Tibial nerve (tissue), 4 donors: ENCODE results near the gene FBXO21. TPM values are rescaled to one million over a fixed set of nuclear protein-coding genes. Genes with fewer than 3 reads are reported as not detected.

Experiments
- DNase-seq, 2 donors: peaks; one replicate each; pipeline ENCODE4 v3.0.0-alpha.2; 2019; ENCODE audit warnings: low spot score in 2 of 2
- H3K27ac ChIP-seq, 4 donors: fragments of 200-600 bp; sonication (generic) in 3 of 4; one replicate each; pipeline ENCODE4 v1.5.1; 2017 to 2019; ENCODE audit warnings: mild to moderate bottlenecking in 1 of 4
- H3K27me3 ChIP-seq, 2 donors: fragments of 200-600 bp; sonication (generic) in 1 of 2; one replicate each; pipeline versions ENCODE4 v1.5.1 to v1.6.0; 2017 to 2019
- H3K36me3 ChIP-seq, 3 donors: fragments of 200-600 bp; sonication (generic); one replicate each; pipeline ENCODE4 v1.5.1; 2018 to 2019
- H3K4me1 ChIP-seq, 4 donors: fragments of 200-600 bp; sonication (generic) in 3 of 4; one replicate each; pipeline ENCODE4 v1.5.1; 2017 to 2019
- H3K4me3 ChIP-seq, 4 donors: fragments of 200-600 bp; sonication (generic) in 3 of 4; one replicate each; pipeline ENCODE4 v1.5.1; 2017 to 2019; ENCODE audit warnings: mild to moderate bottlenecking in 1 of 4, moderate library complexity in 1 of 4
- H3K9me3 ChIP-seq, 4 donors: fragments of 200-600 bp; sonication (generic) in 3 of 4; one replicate each; pipeline ENCODE4 v1.5.1; 2017 to 2019
- CTCF ChIP-seq, 5 experiments: fragments of 200-600 bp in 3 of 5; fragments of 450-650 bp in 2 of 5; sonication (generic) in 3 of 5; IDR thresholded peaks; one replicate each; pipeline ENCODE4 v1.5.1; 2016 to 2019; ENCODE audit warnings: antibody characterized with exemption in 5 of 5, mild to moderate bottlenecking in 3 of 5, moderate library complexity in 2 of 5
- EP300 ChIP-seq, 2 donors: sonication (generic); formaldehyde crosslinking; IDR thresholded peaks; one replicate each; pipeline ENCODE4 v1.6.1; 2017; ENCODE audit warnings: antibody characterized with exemption in 2 of 2, mild to moderate bottlenecking in 1 of 2
- POLR2A ChIP-seq, 2 donors: fragments of 450-650 bp; IDR thresholded peaks; one replicate each; pipeline ENCODE4 v1.6.1; 2017; ENCODE audit warnings: antibody characterized with exemption in 2 of 2, mild to moderate bottlenecking in 2 of 2, moderate library complexity in 2 of 2
- WGBS, 2 donors: methylation state at CpG; one replicate each; pipeline ENCODE4 v1.1.5; 2018; 5-methylcytosine and 5-hydroxymethylcytosine counted together
- total RNA-seq, 4 donors: library from RNA; depleted of rRNA; stranded (reverse); fragments of >200 nt; gene quantifications; one replicate each; pipeline ENCODE4 v1.1.0, GENCODE V29; 2016

The FBXO21 gene
- total RNA-seq, 4 donors from 2014 or later: 56.1 to 154 (median 84.6) TPM

- 58 to 76% methylated on average over 12 of the region's 12 CpGs for WGBS, 2 donors
- peaks cover 0 to 23% (median 4%) of the 10 kb centered on the region in 4 donors for H3K4me1 ChIP-seq
- no peaks in the 10 kb centered on the region for H3K9me3 ChIP-seq
- no peak overlapping the region for H3K4me3 ChIP-seq
- DNase-seq: no peak
- no peak for TF ChIP-seq CTCF (IDR thresholded peaks at IDR 0.05)
- no peak for TF ChIP-seq POLR2A (IDR thresholded peaks at IDR 0.05)
- no peak for TF ChIP-seq EP300 (IDR thresholded peaks at IDR 0.05)
- H3K27me3 ChIP-seq: no peaks in the 10 kb centered on the region
- no peak overlapping the region for H3K27ac ChIP-seq
- peaks cover 0 to 49% (median 8%) of the 10 kb centered on the region in 3 donors for H3K36me3 ChIP-seq
These were observed 48.2 kb downstream of the FBXO21 start for GRCh38 chr12:117142094-117142493.

GRCh38 chr12:117141097-117141898, 49.0 kb downstream of the FBXO21 start:
- Histone ChIP-seq H3K9me3 (no peaks in the 10 kb centered on the region), H3K36me3 (peaks cover 0 to 44% (median 8%) of the 10 kb centered on the region in 3 donors), H3K4me1 (peaks cover 0 to 23% (median 4%) of the 10 kb centered on the region in 4 donors), H3K4me3 (peak overlapping the region in 1 of 4 donors; percentile 5), H3K27me3 (no peaks in the 10 kb centered on the region), H3K27ac (no peak overlapping the region)
- no peak for TF ChIP-seq EP300 (IDR thresholded peaks at IDR 0.05)
- TF ChIP-seq CTCF (IDR thresholded peaks at IDR 0.05): no peak
- TF ChIP-seq POLR2A (IDR thresholded peaks at IDR 0.05): no peak
- WGBS, 2 donors: 70% methylated on average over 27 to 29 of the region's 29 CpGs
- no peak for DNase-seq

- Histone ChIP-seq H3K4me1 (peaks cover 0 to 23% (median 4%) of the 10 kb centered on the region in 4 donors), H3K4me3 (peak overlapping the region in 1 of 4 donors; percentile 5), H3K9me3 (no peaks in the 10 kb centered on the region), H3K27ac (no peak overlapping the region), H3K36me3 (peaks cover 0 to 37% (median 8%) of the 10 kb centered on the region in 3 donors), H3K27me3 (no peaks in the 10 kb centered on the region)
- TF ChIP-seq POLR2A (IDR thresholded peaks at IDR 0.05): no peak
- no peak for TF ChIP-seq CTCF (IDR thresholded peaks at IDR 0.05)
- TF ChIP-seq EP300 (IDR thresholded peaks at IDR 0.05): no peak
- no peak for DNase-seq
- 45% methylated on average over 12 of the region's 12 CpGs for WGBS, 2 donors
These were observed 49.7 kb downstream of the FBXO21 start for GRCh38 chr12:117140397-117141096.

- no peak overlapping the region for H3K27ac ChIP-seq
- H3K27me3 ChIP-seq: no peaks in the 10 kb centered on the region
- no peak overlapping the region for H3K4me3 ChIP-seq
- DNase-seq: no peak
- H3K36me3 ChIP-seq: peaks cover 0 to 24% (median 3%) of the 10 kb centered on the region in 3 donors
- WGBS, 2 donors: 70 to 80% methylated on average over 5 of the region's 5 CpGs
- peaks cover 0 to 23% (median 4%) of the 10 kb centered on the region in 4 donors for H3K4me1 ChIP-seq
- H3K9me3 ChIP-seq: no peaks in the 10 kb centered on the region
- TF ChIP-seq EP300 (IDR thresholded peaks at IDR 0.05): no peak
- no peak for TF ChIP-seq POLR2A (IDR thresholded peaks at IDR 0.05)
These were observed 51.1 kb downstream of the FBXO21 start for GRCh38 chr12:117139025-117139717.

GRCh38 chr12:117134721-117135120, 55.5 kb downstream of the FBXO21 start:
- DNase-seq: no peak

More at GRCh38 chr12:117134721-117135120, 55.5 kb downstream of the FBXO21 start:
- Histone ChIP-seq H3K27me3 (no peaks in the 10 kb centered on the region), H3K36me3 (no peaks in the 10 kb centered on the region), H3K9me3 (no peaks in the 10 kb centered on the region), H3K4me3 (no peak overlapping the region), H3K4me1 (no peaks in the 10 kb centered on the region), H3K27ac (no peak overlapping the region)
- no peak for TF ChIP-seq POLR2A (IDR thresholded peaks at IDR 0.05)
- 95 to 100% methylated on average over 2 of the region's 2 CpGs for WGBS, 2 donors
